ENCODE results near the gene SPG21.

DNA sequence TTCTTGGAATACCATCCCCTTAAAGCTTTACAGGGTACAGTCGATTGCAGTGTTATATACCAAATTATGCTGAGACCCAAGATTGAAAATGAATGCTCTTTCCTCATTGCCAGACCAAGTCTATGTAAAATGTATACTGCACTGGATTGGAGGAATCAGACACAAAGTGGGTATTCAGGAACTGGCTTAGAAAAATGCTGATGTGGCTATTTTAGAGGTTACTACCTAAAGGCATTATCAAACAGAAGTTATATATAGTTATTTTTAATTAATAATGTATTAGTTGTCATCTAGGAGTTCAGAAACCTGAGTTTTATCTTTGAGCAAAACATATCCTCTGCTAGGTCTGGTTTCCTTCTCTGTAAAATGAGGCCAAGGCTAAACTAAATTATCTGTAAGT is 3.6 kb upstream of the SPG21 start:
- TF ChIP-seq CTCF (IDR thresholded peaks at IDR 0.05) (no peak), POLR2A (IDR thresholded peaks at IDR 0.05) (no peak)
